BLaER1 treated with 17β-estradiol and CSF1 and Interleukin-3, amounts not matched to agents 10 nM and 100 nM (cell line): ENCODE results near the gene DAPK2.

Experiments used
- H3K27ac ChIP-seq, 11 experiments: shearing (Covaris generic); formaldehyde crosslinking; 2 replicates each; pipeline ENCODE4 v1.8.1; 2022
- H3K27me3 ChIP-seq, 11 experiments: shearing (Covaris generic); formaldehyde crosslinking; 2 replicates each; pipeline ENCODE4 v1.8.1; 2022
- H3K36me3 ChIP-seq, 11 experiments: shearing (Covaris generic); formaldehyde crosslinking; 2 replicates each; pipeline ENCODE4 v1.8.1; 2022
- H3K4me1 ChIP-seq, 10 experiments: shearing (Covaris generic); formaldehyde crosslinking; 2 replicates each; pipeline ENCODE4 v1.8.1; 2022
- H3K4me2 ChIP-seq, 11 experiments: shearing (Covaris generic); formaldehyde crosslinking; 2 replicates each; pipeline ENCODE4 v1.8.1; 2022
- H3K4me3 ChIP-seq, 10 experiments: shearing (Covaris generic); formaldehyde crosslinking; 2 replicates each; pipeline ENCODE4 v1.8.1; 2022
- H3K9ac ChIP-seq, 11 experiments: shearing (Covaris generic); formaldehyde crosslinking; 2 replicates each; pipeline ENCODE4 v1.8.1; 2022
- H3K9me3 ChIP-seq, 11 experiments: shearing (Covaris generic); formaldehyde crosslinking; replicated peaks in 1 of 11; 2 replicates each; pipeline ENCODE4 v1.8.1; 2022
- H4K20me1 ChIP-seq, 11 experiments: shearing (Covaris generic); formaldehyde crosslinking; 2 replicates each; pipeline ENCODE4 v1.8.1; 2022
- Cebpa-rat ChIP-seq, 11 experiments: shearing (Covaris generic); IDR thresholded peaks; 2 replicates each; pipeline ENCODE4 v1.8.1; 2022

DAPK2 gene

DNA sequence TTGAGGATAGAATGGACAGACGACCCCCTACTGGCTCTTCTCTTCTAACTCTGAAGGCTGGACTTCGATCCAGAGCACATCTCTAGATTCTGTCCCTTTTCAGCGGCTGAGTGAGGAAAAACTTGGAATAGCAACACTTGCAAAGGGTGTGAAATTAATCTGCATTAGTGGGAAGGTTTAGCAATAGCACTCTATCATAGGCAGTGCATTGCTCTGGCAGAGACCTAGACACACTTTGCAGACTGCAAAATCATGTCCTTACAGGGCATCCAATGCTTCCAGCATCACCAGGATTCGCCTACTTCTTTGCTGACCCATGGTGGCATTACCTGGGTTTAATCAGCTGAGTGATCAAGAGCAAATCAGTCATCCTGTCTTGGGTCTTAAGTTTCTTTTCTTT, 43.1 kb downstream of the DAPK2 start:
- H3K27me3 ChIP-seq, result no peaks in the 10 kb centered on the region

DNA sequence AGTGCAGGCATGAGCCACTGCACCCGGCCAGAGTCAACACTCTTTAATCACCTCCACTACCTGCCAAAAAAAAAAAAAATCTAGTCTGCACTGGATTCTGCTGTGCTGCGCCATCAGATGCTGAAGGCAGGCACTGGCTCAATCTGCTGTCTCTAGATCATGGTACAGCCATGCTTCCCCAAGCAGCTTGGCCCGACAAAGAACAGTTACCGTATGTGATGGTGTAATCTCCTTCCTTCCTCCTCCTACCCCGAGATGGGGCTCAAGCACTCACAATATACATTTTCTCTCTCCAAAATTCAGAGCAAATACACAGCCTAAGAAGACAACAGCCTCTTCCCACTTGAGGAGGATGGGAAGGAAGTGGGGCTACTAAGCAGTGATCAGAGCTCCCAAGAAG, 45.1 kb downstream of the DAPK2 start:
- Histone ChIP-seq H3K27ac (peak overlapping the region in 2 of 11 experiments; percentile 5 to 15; a peak in 1 of 22 replicates), H3K4me2 (peak overlapping the region in 9 of 11 experiments; percentile 12 to 88 (median 49); a peak in 13 of 22 replicates), H3K4me1 (peaks cover 23 to 64% (median 42%) of the 10 kb centered on the region in 10 experiments), H3K9me3 (no peaks in the 10 kb centered on the region), H4K20me1 (no peaks in the 10 kb centered on the region), H3K27me3 (no peaks in the 10 kb centered on the region), H3K9ac (no peak overlapping the region), H3K36me3 (no peaks in the 10 kb centered on the region), H3K4me3 (no peak overlapping the region)
- no peak for TF ChIP-seq Cebpa-rat (IDR thresholded peaks at IDR 0.05)

More for the DNA sequence above, 43.1 kb downstream of the DAPK2 start:
- Histone ChIP-seq H3K4me2 (peak overlapping the region in 2 of 11 experiments; percentile 26; a peak in 2 of 22 replicates), H3K27ac (no peak overlapping the region), H4K20me1 (no peaks in the 10 kb centered on the region), H3K4me3 (no peak overlapping the region), H3K9me3 (no peaks in the 10 kb centered on the region), H3K9ac (no peak overlapping the region), H3K4me1 (peaks cover 16 to 53% (median 34%) of the 10 kb centered on the region in 10 experiments), H3K36me3 (no peaks in the 10 kb centered on the region)
- TF ChIP-seq Cebpa-rat (IDR thresholded peaks at IDR 0.05), result no peak

DNA sequence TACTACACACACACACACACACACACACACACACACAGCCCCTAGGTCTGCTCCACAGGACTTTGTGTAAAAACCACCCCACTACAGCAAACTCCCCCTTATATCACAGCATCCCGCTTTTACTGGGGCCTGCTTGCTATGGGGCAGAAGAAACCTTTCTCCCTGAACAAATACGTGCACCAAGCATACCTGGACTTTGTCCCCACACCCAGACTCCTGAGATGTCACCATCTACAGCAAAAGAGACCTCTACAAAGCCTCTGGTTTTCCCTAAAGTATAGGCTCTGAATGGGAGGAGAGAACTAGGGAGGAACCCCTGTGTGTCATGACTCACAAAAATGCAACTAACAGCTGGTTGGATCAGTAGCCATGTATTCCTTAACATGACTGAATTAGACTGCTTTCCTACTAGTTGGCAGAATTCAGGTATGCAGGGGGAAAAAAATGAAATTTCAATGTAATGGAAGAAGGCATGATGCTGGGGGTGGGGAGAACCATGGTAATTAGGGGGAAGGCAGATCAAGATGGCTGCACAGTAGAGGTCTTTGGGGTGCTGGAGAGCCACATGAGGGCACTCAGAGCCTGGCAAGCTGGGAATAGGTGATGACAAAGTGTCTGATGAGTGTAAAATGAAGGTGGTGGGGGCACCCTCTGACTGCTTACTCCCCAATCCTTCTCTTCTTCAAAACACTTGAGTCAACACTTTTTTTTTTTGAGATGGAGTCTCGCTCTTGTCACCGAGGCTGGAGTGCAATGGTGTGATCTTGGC, 45.9 kb downstream of the DAPK2 start:
- Histone ChIP-seq H3K4me2 (peak overlapping the region in 9 of 11 experiments; percentile 27 to 88 (median 68); a peak in 13 of 22 replicates), H3K36me3 (no peaks in the 10 kb centered on the region), H3K4me3 (no peak overlapping the region), H4K20me1 (no peaks in the 10 kb centered on the region), H3K27me3 (no peaks in the 10 kb centered on the region), H3K4me1 (peaks cover 23 to 64% (median 42%) of the 10 kb centered on the region in 10 experiments), H3K27ac (no peak overlapping the region), H3K9ac (no peak overlapping the region), H3K9me3 (no peaks in the 10 kb centered on the region)
- no peak for TF ChIP-seq Cebpa-rat (IDR thresholded peaks at IDR 0.05)

DNA sequence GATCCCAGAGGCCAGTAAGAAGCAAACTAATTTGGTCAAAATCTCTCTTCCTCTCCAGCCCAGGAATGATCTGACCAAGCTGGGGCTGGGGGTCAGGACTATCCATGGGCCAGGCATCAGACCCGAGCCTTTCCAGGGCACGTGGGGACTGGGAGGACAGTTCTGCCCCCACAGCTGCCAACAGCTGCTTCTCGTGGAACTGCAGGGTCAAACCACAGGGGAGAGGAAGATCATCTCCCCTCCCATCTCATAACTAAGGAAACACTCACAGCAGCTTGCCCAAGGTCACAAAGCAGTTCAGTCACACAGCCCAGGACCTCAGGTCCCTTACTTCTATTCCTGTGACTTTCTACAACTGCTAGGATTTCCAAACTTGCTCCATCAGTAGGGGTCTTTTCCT, 47.1 kb downstream of the DAPK2 start:
- H3K4me3 ChIP-seq, result no peak overlapping the region

DNA sequence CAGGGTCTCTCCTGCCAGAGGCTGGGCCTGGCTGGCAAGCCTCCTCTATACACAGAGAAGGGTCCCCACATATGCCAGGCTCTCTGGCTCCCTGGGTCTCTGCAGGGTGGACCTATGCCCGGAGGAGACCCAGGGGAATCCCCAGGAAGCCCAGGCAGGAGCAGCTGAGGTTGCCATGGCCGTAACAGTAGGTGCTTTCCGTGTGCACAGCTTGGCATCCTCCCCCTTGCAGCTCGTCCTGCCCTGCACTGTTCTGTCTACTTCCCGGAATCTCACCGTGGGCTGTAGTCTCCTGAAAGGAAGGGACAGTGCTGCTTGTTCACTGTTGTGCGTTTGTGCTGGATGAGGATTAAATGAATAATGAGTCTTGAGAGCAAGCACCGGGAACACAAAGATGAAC, 47.8 kb downstream of the DAPK2 start:
- no peaks in the 10 kb centered on the region for H3K27me3 ChIP-seq
- peak overlapping the region; percentile 54 to 88 (median 72) for H3K4me2 ChIP-seq
- no peaks in the 10 kb centered on the region for H4K20me1 ChIP-seq
- H3K9ac ChIP-seq, result peak overlapping the region in 5 of 11 experiments; percentile 3 to 44 (median 14); a peak in 4 of 22 replicates
- no peak for TF ChIP-seq Cebpa-rat (IDR thresholded peaks at IDR 0.05)
- no peaks in the 10 kb centered on the region for H3K36me3 ChIP-seq
- no peaks in the 10 kb centered on the region for H3K9me3 ChIP-seq
- H3K4me1 ChIP-seq, result peaks cover 30 to 59% (median 44%) of the 10 kb centered on the region in 10 experiments
- 0 out of 20 replicates have a peak overlapping the region, but pooled peaks of 1 of the 10 experiments have one; percentile 8 for H3K4me3 ChIP-seq
- H3K27ac ChIP-seq, result peak overlapping the region in 7 of 11 experiments; percentile 1 to 49 (median 34); a peak in 7 of 22 replicates

More for the DNA sequence above, 47.1 kb downstream of the DAPK2 start:
- TF ChIP-seq Cebpa-rat (IDR thresholded peaks at IDR 0.05), result no peak
- peak overlapping the region; percentile 54 to 88 (median 72) for H3K4me2 ChIP-seq
- peak overlapping the region in 4 of 11 experiments; percentile 1 to 36 (median 16); a peak in 5 of 22 replicates for H3K27ac ChIP-seq
- H3K9ac ChIP-seq, result peak overlapping the region in 2 of 11 experiments; percentile 2 to 6; a peak in 1 of 22 replicates
- H3K9me3 ChIP-seq, result no peaks in the 10 kb centered on the region
- H3K27me3 ChIP-seq, result no peaks in the 10 kb centered on the region
- no peaks in the 10 kb centered on the region for H3K36me3 ChIP-seq
- H3K4me1 ChIP-seq, result peaks cover 27 to 61% (median 44%) of the 10 kb centered on the region in 10 experiments
- no peaks in the 10 kb centered on the region for H4K20me1 ChIP-seq

DNA sequence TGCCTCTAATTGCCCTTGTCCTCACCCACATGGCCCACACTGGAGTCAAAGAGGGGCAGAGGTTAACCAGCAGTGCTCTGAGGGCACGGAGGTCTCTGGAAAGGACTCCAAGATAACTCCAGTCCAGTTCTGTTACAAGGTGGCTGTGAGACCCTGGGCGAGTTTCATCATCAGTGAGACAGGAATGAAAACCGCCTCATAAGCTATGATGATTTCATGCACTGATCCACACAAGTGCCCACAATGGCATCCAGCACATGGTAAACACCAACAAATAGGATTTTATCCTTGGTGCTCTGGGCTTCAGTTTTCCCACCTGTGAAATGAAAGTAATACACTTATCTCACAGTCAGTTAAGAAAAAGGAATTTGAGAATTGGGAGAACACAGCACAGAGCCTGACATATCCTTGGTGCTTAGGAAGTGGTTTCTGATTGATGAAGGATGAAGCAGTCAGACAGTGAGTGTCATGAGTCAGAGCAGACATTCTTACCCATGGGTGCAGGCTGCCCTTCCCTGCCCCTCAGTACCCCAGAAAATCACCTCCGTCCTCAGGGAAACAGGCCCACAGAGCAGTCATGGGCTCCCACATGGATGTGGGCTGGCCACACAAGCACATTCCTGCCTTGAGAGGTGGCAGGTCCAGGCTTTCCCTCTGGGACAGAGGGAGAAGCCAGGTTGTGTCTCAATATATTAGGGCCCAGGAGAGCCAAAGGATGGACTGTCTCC, 48.4 kb downstream of the DAPK2 start:
- Histone ChIP-seq H3K9ac (peak overlapping the region in 5 of 11 experiments; percentile 3 to 44 (median 14); a peak in 4 of 22 replicates), H3K27ac (peak overlapping the region in 6 of 11 experiments; percentile 5 to 49 (median 35); a peak in 7 of 22 replicates)

DNA sequence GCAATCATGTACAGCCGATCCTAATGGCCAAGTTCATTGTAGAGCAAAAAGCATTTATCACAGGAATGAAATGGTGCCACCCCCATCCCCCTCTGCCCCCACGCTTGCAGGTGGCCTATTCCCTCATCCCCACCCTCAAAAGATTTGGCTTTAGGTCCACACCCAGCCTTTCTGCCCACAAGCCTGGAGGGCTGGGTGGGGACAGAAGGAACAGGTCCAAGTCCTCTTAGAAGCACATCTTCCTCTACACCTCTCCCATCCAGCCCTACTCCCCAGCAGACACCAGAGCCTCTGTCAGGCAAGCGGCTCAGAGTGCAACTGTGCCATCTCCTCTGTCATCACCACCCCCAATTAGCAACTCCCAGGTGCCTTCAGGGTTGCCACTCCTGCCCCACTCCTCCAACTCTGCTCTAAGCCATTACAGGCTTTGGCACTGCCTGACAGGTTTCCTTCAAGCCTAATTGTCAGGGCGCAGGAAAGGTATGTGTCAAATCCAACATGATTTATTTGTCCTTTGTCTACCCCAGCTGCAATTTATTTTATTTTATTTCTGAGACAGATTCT, 49.4 kb downstream of the DAPK2 start:
- Histone ChIP-seq H3K4me2 (no peak overlapping the region; a peak in 1 of 22 replicates), H3K27ac (no peak overlapping the region), H3K4me3 (no peak overlapping the region), H3K9ac (no peak overlapping the region), H3K36me3 (no peaks in the 10 kb centered on the region), H3K9me3 (no peaks in the 10 kb centered on the region), H3K4me1 (peaks cover 39 to 70% (median 53%) of the 10 kb centered on the region in 10 experiments), H3K27me3 (no peaks in the 10 kb centered on the region), H4K20me1 (no peaks in the 10 kb centered on the region)
- TF ChIP-seq Cebpa-rat (IDR thresholded peaks at IDR 0.05), result no peak

More for the DNA sequence above, 48.4 kb downstream of the DAPK2 start:
- Histone ChIP-seq H3K4me3 (0 out of 20 replicates have a peak overlapping the region, but pooled peaks of 1 of the 10 experiments have one; percentile 8), H3K27me3 (no peaks in the 10 kb centered on the region), H3K9me3 (no peaks in the 10 kb centered on the region), H4K20me1 (no peaks in the 10 kb centered on the region), H3K4me2 (peak overlapping the region; percentile 54 to 88 (median 72)), H3K36me3 (no peaks in the 10 kb centered on the region), H3K4me1 (peaks cover 30 to 60% (median 44%) of the 10 kb centered on the region in 10 experiments)
- no peak for TF ChIP-seq Cebpa-rat (IDR thresholded peaks at IDR 0.05)

DNA sequence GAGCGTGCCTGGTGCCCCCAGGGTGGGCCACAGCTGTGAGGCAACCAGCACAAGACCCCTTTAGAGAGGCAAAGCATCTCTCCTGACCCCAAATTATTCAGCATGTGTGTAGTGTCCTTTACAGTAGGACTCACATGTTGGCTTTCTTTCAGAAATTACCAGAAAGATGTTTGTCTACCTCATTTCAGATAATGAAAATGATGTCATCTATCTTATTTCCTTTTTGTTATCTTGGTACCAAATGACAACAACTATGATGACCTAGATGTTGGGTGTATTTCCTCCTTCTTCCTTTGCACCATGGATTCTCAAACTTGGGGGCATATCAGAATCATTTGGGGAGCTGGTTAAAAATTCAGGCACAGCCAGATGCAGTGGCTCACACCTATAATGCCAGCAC, 50.5 kb downstream of the DAPK2 start:
- Histone ChIP-seq H3K27me3 (no peaks in the 10 kb centered on the region), H3K27ac (no peak overlapping the region), H4K20me1 (no peaks in the 10 kb centered on the region; a peak in 1 of 22 replicates), H3K4me3 (no peak overlapping the region), H3K4me2 (no peak overlapping the region), H3K36me3 (no peaks in the 10 kb centered on the region), H3K9ac (no peak overlapping the region), H3K9me3 (no peaks in the 10 kb centered on the region), H3K4me1 (peaks cover 50 to 71% (median 55%) of the 10 kb centered on the region in 10 experiments)
- no peak for TF ChIP-seq Cebpa-rat (IDR thresholded peaks at IDR 0.05)
